Measurements from ENCODE around the gene DOCK9.

Gene DOCK9

DNA sequence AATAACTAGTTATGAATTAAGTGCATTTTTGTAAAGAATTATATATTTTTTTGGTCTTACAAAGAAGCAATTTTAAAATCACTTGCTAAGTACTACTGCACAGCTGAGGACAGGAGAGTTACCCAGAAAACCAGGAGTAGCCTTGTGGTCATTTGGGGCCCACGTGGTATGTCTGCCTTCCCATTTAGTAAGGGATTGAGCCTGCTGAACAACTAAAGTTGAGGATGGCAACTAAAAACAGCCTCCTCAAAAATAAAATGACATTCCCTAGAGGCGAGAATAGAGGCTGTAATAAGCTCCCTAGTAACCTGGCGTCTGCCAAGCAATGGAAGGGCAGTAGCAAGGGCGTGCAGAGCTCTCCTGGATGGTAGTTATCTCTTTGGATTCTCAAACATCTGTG, 36.3 kb downstream of the DOCK9 start:
- no peak for DNase-seq

DNA sequence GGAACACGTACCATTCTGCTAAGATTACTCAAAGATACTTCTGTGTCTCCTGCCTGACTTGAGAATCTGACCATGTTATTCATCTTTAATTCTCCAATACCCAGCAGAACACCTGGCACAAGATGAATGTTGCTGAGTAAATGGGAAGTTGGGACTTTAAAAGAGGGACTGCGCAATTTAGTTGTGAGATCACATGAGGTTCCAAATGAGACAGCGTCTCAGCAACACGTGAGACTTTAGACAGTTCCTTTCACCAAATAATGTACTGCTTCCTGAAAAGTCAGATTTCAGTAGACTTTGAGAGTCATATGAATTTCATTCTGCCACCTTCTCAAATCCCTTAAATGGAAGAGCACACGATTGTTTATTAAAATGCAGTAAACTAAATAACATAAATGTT, 36.7 kb downstream of the DOCK9 start:
- DNase-seq, result no peak

DNA sequence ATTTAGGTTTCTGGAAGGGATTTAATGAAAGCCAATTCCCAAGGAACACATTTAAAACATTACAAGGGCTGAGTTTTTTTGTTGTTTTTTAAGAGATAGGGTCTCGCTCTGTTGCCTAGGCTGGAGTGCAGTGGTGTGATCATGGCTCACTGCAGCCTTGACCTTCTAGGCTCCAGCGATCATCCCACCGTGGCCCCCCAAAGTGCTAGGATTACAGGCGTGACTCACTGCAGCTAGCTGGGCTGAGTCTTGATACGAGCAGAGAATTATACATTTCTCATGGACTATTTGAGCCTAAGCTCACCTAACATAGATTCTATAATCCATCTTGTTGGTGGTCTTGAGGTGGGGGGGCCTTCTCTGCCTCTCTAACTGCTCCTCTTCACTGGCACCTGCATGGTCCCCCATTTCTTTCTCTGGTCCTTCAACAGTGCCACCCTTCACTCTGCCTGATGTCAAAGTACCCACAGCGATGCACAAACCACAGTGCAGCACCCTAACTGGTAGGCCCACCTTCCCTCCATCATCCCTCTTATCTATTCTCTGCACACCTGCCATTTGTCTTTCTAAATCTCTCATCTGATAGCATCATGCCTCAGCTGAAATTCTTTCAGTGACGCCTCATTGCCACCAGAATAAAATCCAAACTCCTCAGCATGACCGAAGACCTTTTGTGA, 37.4 kb downstream of the DOCK9 start:
- DNase-seq, result no peak

DNA sequence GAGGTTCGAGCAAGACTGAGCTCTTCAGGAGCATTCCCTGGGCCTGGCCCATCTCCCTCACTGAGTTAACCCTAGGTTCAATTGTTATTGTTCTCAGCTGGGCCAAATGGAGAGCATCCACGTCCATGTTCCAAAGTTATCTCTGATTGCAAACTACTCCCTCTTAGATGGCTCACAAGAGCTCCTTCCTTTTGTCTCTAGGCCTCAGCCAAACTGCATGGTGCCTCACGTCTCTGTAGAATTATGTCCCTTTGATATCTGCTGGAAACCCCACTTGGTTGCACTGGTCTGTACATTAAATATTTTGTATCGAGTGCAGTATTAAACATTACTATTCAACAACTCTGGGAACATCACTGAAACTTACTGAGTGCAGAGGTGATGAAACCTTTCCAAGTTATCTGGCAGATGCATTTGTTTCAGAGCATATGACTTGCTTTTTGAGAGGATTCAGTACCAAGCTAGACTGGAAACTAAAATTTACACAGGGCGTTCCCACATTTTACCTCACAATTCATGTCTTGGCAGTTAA, 38.1 kb downstream of the DOCK9 start:
- DNase-seq, result no peak

DNA sequence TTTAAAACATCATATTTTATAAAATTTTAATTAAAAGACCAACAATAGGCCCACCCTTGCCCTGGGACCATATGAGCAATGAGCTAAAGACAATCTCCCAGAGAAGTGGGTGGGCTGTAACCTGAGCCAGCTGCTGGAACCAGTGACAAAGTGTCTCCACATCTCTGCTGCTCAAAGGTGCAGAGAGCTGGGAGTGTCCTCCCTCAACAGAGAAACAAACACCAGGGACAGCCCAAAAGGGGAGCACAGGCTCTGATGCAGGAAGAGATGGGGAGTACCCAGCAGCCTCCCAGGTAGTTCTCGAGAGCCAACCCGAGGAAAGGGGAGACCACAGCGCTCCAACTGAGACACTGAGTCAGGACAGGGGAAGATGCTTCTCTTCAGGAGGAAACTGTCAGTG, 39.1 kb downstream of the DOCK9 start:
- DNase-seq, result no peak

DNA sequence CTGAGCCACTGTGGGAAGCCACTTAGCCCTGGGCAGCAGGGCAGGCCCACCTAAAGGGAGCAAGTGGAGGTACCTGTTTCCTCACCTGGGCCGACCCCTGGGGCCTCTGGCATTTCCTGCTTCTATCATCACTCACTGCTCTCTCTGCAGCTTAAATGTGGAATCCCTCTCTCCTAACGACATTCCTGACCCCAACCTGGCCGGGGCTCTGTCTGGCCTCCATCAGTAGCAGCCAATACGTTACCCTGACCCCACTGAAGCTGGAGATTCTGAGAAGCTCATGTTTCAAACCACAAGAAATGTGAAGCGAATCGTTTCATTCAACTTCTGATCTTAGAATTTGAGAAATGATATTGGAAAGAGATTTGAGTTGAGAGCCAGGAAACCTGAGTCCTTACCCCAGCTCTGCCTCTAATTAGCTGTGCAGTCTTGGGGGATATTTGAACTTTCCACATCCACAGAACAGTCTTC, 39.9 kb downstream of the DOCK9 start:
- no peak for DNase-seq

DNA sequence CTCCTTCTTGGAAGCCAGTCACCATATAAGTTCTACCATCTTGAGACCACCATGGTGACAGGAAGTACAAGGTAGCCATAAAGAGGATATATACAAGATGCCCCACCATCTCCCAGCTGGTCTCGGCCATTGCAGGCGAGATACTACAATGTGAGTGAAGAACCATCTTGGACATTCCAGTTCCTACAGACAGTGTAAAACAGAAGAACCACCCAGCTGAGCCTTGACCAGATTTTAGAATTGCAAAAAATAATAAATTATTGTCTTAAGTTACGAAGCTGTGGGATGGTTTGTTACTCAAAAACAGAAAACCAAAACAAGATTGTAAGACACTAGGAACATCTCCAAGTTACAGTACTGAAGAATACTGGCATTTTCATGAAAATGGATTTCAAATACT, 43.6 kb downstream of the DOCK9 start:
- DNase-seq, result no peak

DNA sequence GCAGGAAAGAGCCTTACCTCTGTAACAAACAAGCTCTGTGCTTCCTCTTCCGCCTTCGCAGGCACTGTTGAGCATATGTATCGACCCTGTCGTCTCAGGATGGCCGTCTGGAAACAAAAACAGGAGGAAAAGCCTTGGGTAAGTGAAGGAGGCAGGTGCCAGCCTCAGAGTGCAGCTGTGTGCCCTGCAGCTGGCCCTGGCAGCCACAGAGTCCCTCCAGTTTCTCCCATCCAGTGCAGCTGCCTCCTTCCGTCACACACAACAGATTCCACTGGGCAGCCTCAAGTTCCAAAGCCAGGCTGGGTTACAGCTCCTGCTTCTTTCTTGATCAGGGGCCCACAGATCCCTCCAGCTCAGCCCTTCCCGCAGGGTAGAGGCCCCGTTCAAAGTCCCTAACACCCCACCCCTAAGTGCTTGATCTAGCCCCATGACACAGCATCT, 47.7 kb downstream of the DOCK9 start:
- DNase-seq, result no peak

DNA sequence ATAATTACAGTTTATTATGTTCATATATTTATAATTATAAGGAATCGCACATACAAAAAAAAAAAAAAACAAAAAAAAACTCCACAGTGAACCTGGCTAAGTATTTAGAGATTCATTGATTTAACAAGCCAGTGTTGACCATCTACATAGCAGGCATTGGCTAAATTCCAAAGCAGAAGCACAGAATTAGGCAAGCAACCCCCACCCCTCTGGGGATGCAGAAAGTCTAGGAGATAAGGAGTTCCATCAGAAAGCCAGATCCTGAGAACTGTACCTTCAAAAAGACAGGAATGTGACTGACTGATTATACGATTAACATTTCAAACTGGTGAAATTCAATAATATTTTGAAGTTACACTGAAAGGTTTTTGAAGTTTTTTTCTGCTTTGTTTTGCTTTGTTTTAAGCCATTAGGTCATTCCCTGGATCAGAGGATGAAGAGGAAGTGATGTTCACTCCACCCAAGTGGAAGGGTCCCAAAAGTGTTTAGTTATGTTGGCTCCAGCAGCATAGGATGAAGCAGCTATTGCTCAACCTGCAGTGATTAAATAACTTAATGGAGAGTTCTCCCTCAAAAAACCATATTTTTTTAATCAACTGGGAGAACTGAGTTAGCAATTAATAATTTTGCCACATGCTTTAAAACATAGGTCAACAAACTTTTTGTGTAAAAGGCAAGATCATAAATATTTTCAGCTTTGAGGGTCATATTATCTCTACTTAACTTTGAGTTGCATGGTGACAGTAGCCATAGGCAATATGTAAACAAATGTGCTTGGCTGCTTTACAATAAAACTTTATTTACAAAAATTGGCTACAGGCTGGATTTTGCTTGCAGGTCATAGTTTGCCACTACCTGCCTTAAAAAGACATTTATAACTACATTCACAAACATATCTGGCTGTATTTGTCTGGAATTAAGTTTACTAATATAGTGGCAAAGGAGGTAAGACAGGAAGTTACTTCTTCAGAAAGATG, 49.6 kb downstream of the DOCK9 start:
- no peak for DNase-seq

DNA sequence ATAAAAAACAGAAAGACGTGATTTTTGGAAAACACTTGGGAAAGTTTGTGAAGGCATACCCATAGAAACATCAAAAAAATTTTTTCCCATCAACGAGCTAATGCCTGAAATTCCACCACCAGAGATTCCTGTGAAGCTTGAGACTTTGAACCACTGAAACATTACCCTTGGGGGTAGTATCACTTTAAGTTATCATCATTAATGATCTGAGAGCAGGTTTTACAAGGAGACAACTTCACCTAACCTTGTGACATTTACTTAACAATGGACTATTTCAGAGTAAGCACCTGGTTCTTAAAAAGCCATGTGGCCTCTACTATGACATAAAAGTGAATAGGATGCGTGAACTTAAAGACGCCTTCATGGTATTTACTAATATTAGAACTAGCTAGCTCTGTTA, 51.9 kb downstream of the DOCK9 start:
- DNase-seq, result no peak

DNA sequence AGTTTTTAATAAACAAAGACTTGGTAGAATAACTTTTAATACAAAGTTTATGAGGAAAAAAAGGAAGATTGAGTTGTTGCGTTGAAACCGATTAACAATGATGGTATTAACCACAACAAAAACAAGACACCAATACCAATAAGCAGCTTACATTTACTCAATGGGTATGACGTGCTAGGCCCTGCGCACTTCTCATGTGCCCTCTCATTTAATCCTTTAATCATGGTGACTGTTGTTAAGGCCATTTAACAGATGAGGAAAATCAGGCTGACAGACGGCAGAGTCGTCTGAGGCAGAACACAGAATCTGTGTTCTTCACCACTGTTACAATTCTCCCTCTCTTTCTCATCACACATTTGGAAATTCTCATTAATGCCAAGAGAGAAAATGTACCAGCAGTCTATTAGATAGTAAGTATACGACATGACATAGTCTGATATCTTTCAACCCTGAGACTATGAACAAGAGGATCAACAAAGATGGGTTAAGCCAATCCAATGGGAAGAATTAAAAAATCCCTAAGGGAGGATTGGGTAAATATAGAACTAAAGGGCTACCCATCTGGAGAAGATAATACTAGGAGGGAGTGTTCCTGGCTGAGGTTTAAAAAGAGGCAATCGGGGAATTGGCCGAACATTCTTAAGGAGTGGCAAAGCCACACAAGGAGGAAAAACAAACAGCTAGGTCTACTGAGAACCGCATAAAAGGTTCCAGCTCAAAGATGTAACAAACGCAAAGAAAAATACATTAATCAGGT, 54.0 kb downstream of the DOCK9 start:
- no peak for DNase-seq

DNA sequence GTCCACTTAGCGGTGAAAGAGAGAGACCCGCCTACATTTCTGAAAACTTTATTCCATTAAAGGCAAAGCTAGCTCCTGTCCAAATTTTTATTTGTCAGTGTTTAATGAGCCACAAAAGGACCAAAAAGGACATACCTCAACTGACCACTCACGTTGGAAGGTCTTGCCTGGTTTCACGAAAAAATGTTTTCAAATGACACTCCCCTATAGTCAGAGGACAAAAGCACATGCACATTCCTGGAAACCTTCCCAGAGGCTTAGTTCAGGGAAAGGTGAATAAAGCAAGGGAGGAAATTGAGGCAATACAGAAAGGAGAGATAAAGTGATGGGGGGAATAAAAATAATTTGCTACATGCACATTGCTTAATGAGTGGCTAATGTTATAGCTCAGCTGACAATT, 55.6 kb downstream of the DOCK9 start:
- no peak for DNase-seq

DNA sequence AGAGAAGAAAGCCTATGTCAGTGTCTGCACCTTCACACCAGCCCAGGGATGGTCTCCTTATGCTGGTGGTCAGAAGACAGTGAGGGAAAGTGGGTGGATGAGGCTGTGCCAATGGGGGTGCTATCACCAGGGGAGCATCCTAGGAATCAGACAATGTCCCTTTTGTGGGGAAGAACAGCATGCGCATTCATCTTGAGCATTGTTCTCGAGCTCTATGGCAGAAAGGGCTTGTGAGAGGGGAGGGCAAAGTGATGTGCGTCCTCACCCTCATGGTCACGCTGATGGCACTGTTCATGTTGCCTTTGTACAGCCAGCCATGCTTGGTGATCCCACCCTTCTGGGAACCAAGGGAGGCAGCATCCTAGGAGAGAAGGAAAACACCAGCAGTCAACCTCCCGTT, 56.1 kb downstream of the DOCK9 start:
- DNase-seq, result no peak

DNA sequence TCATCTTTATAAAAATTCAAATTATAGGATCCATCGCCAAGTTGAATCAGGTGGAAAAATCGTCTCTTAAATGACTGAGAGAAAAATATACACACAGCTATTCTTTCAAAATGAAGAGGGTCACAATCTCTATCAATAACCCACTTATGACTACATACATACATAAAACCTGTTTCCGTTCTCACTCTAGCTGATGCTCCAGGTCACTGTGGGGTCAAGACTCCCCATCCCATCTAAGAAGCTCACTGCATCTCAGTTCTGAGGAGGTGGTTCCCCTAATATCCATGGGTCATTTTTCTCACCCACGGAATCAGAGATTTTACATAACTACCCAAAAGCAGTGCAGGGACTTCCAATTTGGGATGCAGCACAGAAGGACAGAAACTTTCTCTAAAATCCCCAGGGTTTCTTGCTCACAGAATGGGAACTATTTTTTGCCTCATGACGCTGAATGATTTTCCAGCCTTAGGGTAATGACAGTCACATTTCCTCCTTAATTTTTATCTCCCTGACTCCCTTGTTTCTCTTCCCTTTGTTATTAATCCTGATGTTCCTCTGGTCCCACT, 56.8 kb downstream of the DOCK9 start:
- no peak for DNase-seq

DNA sequence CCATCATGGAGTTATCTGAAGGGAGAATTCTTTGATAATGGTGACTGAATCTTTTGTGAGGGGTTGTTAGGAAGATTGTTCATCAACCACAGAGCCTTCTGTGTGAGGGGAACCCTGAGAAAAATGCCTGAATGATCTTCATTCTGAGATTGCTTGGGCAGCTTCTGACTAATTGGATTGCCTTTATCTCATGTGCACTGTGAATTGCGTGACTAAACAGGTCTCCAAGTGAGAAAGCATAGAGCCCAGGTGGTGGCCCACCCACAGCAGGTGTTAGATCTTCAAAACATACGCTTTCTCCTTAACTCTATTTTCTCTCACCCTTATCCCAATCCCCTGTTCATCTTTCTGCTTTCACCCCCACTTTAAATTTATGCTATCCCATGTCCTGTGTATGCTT, 58.3 kb downstream of the DOCK9 start:
- no peak for DNase-seq

DNA sequence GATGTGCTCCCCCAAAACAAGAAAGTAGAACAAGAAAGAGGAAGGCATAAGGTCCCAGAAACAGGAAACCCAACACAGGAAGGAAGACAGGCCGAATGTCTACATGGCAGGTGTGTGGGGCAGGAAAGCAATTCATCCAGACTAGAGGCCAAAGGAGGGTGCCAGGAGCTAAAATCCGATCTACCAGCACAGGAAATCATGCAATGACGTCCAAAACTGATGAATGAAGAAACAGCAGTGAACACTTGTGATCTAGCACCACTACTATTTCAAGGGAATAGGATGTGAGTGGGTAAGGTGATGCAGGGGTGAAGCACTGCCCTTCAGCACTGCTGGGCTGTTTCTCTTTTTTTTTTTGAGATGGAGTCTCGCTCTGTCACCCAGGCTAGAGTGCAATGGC, 59.1 kb downstream of the DOCK9 start:
- no peak for DNase-seq

DNA sequence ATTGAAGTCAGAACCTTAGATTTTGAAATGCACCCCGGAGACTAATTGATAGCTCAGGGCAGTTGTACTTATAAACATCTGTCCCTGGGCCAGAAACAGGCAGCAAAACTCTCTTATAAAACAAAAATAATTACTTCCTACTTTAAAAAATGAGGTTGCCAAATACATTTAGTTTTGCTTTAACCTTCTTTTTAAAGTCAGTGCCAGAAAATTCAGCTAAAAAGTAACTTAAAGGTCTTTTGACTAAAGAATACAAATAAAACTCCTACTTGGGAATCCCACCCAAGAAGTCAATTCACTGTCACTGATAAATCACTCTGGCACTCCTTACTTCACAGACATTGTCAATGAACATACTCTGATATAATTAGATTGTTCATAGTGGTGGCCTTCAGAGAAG, 60.7 kb downstream of the DOCK9 start:
- DNase-seq, result no peak

DNA sequence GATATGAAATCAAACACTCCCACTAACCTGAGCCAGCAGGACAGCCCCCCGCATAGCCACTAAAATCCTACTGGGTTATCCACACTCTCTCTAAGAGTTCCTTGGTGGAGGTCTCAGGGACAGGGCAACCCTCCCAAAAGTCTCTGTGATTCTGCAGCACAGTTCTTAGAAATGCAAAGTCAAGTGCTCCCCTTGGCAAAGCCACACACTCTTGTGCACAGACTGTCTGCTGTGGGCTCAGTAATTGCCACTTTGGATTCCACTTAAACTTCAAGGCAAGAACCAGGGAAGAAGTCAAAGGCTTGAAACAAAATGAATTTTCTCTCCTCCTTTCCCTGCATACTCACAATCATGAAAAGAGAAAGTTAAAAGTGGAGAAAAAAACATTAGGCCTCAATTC, 61.5 kb downstream of the DOCK9 start:
- DNase-seq, result no peak

DNA sequence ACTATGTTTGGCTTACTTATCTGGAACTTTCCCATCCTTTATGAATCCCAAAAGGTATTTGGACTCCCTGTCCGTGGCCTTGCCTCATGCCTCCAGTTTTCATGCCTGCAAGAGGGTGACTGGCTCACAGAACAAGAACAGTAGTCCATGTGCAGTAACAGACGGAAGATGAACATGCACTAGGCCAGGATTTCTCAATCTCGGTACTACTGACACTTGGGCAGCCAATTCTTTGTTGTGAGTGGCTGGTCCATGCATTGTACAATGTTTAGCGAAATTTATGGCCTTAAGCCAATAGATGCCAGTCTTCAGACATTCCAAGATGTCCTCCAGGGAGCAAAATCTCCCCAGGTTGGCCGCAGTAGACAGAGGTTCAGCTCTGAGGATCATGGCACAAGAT, 61.9 kb downstream of the DOCK9 start:
- DNase-seq, result no peak

DNA sequence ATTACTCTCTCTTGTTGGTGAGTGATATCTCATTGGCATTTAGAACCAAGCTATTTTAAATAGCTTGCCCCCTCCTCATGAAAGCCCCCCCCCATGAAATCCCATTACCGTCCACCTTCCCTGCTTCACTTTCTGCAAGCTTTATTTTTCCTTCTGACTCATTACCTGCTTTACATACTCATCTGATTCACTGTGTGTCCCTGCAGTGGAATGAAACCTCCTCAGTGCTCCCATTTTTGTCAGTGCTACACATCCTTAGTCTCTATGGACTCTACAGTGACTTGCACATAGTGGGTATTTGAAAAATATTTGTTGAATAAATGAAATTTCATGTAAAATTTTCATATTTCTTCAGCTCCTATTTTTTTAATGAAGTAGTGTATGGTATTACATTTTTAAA, 62.3 kb downstream of the DOCK9 start:
- no peak for DNase-seq

DNA sequence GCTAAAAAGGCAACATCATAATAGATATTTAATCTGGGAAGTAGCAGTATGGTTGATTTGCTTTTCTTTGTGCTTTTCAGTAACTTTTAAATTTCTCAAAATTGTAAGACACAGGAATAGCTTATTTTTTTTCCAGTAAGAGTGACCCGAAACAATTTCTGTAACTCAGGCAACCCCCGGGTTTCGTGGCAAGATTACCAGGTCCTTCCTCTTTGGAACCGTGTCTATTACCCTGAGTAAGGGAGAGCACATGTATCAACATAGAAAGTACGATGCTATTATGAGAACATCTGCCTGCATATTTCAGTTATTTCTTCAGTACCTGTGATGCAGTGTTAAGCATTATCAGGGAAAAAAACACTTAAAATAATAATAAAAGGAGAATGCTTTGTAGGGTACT, 64.1 kb downstream of the DOCK9 start:
- DNase-seq, result no peak

DNA sequence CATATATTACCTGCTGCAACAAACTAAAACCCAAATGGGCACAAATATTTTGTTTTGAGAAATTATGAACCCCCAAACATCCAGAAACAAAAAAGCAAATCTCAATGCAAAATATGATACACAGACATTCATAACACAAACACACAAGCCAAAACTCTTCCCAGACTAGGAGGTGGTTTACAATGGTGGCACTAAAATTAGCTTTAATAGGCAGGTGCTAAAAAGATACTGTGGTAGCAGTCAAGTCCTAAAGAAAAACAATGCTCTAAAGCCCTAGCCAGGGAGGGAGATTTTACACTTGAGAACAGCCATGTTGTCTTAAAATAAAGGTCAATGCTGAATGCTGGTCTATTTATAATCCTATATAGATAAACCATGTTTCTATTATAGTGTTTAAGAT, 65.0 kb downstream of the DOCK9 start:
- DNase-seq, result no peak

DNA sequence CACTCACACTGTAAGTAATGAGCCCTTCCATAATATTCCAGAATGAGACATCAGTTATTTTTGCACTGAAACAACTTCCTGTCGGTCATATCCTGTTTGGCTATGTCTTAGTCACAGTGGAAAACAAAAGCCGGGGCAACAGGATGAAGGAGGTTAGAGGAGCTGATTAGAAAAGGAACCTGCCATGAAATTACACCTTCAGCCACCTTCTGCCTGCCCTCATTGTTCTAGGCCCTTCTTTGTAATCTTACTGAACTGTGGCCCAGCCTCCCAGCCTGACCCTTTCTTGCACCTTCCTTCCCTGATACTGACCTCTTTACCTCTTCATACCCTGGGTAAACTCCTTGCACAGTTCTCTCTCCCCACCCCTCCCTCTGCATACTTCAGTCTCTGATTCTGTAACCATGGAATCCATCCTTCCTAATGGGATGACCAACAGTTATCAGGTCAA, 67.3 kb downstream of the DOCK9 start:
- no peak for DNase-seq
